Stimulated activated naive CD4-positive, alpha-beta T cell (primary cell): ENCODE measurements around the gene AACS.
"Not testable (repeated sequence)": the region's sequence is repeated elsewhere in the genome, so short reads cannot be mapped to it uniquely, and the experiment has no call there.

Experiments used
- DNase-seq, 6 experiments: peaks; one replicate each; lab custom pipeline; 2025; lab: John Stamatoyannopoulos, UW

AACS gene

DNA sequence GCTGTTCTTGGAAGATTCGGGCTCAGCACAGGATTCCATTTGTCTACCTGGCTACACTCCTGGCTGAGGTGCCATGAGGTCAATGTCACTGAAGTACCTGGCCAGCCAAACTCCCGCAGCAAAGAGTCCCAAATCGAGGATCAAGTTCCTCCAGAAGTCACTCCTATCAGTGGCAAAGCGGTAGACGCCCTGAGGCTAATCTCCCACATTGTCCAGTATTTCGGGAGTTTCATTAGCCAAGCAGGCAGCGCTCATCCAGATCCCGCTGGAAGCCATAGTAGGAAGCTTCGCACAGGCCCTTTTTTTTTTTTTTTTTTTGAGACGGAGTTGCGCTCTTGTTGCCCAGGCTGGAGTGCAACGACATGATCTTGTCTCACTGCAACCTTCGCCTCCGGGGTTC is 8.9 kb upstream of the AACS start:
- DNase-seq, result no peak

GRCh38 chr12:125057708-125058107 is 7.5 kb upstream of the AACS start:
- DNase-seq, result no peak

DNA sequence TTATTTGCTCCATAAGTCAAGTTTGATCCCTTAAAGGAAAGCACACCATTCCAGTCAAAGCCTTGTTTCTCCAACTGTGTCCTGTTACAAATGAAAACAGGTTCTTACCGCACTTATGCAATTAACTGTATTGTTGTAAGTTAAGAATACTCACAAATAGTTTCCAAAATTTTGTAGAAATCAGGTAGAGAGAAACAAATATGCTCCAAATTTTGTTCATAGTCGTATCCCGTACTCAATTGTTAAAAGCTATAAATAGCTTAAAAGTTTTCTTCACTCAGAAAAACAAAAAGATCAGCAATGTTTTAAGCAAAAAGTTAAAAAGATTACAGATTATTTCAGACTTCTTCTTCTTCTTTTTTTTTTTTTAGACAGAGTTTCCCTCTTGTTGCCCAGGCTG is 4.0 kb upstream of the AACS start:
- no peak for DNase-seq

GRCh38 chr12:125063522-125063921 is 1.7 kb upstream of the AACS start:
- not testable (repeated sequence) for DNase-seq

DNA sequence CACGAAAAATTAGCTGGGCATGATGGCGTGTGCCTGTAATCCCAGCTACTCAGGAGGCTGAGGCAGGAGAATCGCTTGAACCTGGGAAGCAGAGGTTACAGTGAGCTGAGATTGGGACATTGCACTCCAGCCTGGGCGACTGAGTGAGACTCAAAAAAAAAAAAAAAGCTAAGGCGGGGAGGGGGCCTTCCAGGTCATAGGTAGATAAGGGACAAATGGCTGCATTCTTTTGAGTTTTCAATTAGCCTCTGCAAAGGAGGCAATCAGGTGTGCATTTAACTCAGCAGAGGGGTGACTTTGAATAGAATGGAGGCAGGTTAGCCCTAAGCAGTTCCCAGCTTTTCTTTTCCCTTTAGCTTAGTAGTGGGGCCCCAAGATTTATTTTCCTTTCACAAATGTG is 743 bp upstream of the AACS start:
- no peak for DNase-seq

GRCh38 chr12:125065919-125066570 is 810 bp downstream of the AACS start:
- no peak for DNase-seq

DNA sequence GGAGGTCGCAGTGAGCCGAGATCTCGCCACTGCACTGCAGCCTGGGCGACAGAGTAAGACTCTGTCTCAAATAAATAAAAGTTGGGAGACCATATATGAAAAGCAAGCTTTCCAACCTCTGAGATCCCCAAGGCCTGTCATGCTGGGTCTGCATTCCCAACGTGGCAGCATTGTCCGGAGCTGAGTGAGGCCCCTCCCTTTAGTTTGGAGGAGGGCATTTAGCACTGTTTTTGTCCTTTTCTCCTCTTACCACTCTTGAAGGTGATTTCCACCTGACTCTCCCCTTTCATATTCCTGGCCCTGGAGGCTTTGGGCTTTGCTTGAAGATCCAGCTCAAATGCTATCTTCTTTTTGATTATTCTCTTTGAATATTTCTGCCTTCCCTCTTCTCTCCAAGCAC is 3.2 kb downstream of the AACS start:
- no peak for DNase-seq

DNA sequence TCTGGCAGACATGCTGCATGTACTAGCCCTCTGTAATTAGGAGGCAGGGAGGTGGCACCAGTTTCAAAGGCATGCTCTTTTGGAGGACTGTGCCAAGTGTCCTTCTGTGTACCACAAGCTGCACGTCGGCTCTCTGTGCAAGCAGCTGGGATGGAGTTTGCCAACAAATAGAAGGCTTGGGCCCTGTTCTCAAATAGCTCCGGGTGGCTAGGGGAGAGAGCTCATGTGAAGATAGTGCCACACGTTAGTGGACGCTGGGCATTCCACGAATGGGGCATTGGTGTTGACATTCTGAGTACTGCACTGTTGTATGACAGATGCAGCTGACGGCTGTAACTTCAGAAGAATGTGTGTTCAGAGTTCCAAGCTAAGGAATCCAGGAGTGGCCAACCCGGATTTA is 4.4 kb downstream of the AACS start:
- no peak for DNase-seq

DNA sequence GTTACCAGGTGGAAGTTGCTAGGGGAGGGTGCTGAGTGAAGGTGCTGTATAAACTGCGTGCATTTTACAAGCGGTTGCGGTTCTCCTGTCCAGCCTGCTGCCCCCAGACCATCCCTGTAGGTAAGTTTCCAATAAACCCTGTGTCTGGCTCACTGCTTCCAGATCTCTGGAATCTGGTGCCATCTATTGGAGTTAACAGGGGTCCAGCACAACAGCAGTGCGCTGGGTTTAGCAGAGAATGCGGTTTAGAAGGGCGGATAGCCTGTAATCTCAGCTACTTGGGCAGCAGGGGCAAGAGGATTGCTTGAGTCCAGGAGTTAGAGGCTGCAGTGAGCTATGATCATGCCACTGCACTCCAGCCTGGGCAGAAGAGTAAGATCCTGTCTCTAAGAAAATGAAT is 4.9 kb downstream of the AACS start:
- DNase-seq, result no peak

DNA sequence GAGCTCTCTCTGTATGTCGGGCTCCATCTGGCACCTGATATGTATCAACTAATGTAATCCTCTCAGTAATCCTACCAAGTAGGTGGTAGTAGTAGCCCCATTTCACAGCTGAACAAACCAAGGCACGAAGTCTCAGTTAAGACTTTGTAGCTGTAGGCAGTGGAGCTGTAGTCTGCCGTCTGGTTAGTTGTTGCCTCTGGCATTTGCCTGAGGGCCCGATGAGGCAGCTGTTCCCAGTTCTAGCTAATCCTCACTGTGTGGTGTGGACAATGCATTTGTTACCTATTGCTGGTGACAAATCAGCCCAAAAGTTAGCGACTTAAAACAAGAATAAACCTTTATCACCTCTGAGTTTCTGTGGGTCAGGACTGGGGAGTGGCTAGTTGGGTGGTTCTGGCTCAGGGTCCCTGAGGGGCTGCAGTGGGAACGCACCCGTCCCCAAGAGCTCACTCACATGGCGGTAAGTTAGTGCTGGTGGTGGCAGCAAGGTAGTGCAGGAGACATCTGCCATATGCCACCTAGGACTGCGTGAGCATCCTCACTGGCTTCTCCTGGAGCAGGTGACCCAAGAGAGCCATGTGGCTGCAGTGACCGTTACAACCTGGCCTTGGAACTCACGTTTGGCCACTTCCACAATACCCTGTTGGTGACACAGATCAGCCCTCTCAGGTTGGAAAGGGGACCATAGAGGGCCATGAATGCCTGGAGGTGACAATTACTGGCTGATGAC is 5.6 kb downstream of the AACS start:
- no peak for DNase-seq

GRCh38 chr12:125071456-125071855 is 6.2 kb downstream of the AACS start:
- no peak for DNase-seq

- DNase-seq, result no peak
Observed at GRCh38 chr12:125072496-125072895, 7.3 kb downstream of the AACS start.

DNA sequence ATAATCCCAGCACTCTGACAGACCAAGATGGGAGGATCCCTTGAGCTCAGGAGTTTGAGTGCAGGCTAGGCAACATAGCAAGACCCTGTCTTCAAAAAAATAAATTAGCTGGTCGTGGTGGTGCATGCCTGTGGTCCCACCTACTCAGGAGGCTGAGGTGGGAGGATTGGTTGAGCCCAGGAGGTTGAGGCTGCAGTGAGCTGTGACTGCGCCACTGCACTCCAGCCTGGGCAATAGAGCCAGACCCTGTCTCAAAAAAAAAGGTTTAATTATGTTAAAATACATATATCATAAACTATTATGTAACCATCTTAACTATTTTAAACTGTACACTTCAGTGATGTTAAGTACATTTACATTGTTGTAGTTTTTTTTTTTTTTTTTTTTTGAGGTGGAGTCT is 9.1 kb downstream of the AACS start:
- not testable (repeated sequence) for DNase-seq

DNA sequence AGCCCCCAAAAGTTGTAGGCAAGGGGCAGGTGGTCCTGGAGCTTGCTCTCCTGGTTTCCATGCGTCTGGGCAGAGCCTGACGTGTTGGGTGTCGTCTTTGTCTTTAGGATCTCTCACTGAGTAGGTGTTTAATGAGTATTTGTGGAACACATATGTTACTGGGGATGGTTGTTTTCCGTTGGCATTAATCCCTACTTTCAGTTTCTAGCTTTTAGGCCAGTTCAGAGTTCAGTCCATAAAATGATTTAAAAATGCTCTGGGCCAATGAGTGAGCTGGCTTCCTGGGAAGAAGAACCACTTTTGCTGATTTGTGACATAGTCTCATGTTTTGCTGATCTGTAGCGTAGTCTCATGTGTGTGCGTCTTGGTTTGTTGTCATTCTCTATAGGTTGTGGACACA is 10.9 kb downstream of the AACS start:
- DNase-seq, result no peak

DNA sequence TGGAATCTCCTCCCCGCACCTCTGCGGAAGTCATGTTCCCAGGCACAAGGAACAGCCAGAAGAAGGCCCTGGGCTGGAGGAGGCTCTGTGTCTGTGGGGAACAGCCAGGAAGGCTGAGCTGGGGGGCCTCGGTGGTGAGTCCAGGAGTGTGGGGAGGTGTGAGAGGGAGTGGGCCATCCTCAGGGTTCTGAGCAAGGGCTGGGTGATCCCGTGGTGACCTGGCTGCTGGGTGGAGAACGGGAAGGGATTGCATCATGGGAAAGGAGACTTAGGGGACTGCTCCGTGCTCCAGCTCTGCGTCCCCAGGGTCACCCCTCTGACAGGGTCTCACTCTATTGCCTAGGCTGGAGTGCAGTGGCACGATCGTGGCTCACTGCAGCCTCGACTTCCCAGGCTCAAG is 13.8 kb downstream of the AACS start:
- no peak for DNase-seq

GRCh38 chr12:125079648-125080645 is 14.7 kb downstream of the AACS start:
- no peak for DNase-seq

GRCh38 chr12:125081427-125081826 is 16.2 kb downstream of the AACS start:
- no peak for DNase-seq

DNA sequence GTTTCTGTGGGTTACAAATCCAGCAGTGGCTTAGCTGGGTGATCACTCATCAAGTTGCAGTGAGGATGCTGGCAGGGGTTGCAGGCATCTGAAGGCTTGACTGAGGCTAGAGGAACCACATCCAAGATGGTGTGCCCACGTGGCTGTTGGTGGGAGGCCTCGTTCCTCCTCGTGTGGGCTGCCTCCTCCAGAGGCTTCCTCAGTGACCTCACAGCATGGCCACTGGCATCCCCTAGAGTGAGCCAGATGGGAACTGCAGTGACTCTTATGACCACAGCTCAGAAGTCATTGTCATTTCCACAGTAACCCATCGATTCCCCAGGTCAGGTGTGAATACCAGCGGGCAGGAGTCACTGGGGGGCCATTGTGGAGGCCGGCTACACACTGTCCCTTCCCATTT is 17.8 kb downstream of the AACS start:
- DNase-seq, result no peak

DNA sequence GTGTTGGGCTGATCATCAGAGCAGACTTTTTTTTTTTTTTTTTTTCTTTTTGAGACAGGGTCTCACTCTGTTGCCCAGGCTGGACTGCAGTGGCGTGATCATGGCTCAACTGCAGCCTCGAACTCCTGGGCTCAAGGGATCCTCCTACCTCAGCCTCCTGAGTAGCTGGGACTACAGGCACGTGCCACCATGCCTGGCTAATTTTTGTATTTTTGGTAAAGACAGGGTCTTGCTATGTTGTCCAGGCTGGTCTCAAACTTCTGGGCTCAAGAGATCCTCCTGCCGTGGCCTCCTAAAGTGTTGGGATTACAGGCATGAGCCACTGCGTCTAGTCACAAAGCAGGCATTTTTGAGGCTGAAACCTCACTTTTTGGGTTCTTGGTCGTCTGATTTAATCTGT is 23.0 kb downstream of the AACS start:
- DNase-seq, result not testable (repeated sequence)

DNA sequence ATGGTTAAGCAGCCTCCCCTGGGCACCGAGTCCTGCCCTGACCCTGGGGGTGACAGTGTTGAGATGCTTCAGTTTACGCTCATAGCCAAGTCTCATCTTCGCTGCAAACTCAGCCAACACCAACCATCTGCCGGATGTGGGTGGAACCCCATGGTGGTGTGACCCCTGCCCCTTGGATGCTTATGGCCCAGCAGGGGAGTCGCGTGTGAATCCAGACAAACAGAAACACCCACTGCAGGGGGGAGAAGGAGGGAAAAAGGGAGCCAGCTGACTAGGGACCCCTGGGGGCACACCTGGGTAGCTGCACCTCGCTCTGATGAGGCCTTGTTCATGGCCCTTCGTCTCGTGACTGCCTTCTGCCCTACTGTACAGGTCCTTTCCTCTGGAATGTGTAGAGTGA is 23.8 kb downstream of the AACS start:
- DNase-seq, result no peak

DNA sequence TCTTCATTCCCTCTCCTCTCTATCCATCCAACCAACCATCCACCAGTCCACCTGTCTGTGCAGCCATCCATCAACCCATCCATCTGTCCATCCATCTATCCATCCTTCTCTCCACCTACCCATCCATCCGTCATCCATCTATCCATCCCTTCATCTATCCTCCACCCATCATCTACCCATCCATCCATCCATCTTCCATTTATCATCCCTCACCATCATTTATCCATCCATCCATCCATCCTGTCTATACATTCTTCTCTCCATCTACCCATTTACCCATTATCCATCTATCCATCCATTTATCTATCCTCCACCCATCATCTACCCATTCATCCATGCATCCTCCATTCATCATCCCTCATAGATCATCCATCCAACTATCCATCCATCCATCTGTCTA is 24.4 kb downstream of the AACS start:
- no peak for DNase-seq

- DNase-seq, result no peak
Observed at GRCh38 chr12:125090437-125090836, 25.2 kb downstream of the AACS start.

DNA sequence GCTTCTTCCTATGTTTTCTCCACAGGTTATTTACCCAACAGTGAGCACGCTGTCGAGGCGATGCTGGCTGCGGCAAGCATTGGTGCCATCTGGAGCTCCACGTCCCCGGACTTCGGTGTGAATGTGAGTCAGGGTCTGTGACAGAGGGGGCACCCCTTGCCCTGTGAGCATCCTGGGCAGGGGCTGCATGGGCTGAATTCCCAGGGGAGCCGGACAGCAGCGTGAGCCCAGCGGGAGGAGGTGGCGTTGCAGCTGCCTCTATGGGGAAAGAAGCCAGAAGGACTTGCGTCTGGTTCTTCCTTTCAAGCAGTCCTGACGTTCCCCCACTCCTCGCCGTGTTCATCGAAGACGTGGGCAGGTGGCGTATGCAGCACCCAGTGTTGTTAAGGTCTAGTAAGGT is 26.2 kb downstream of the AACS start:
- no peak for DNase-seq
